Measurements from ENCODE around the gene OSCP1.

- TF ChIP-seq, protein P1, sequence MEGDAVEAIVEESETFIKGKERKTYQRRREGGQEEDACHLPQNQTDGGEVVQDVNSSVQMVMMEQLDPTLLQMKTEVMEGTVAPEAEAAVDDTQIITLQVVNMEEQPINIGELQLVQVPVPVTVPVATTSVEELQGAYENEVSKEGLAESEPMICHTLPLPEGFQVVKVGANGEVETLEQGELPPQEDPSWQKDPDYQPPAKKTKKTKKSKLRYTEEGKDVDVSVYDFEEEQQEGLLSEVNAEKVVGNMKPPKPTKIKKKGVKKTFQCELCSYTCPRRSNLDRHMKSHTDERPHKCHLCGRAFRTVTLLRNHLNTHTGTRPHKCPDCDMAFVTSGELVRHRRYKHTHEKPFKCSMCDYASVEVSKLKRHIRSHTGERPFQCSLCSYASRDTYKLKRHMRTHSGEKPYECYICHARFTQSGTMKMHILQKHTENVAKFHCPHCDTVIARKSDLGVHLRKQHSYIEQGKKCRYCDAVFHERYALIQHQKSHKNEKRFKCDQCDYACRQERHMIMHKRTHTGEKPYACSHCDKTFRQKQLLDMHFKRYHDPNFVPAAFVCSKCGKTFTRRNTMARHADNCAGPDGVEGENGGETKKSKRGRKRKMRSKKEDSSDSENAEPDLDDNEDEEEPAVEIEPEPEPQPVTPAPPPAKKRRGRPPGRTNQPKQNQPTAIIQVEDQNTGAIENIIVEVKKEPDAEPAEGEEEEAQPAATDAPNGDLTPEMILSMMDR (IDR thresholded peaks at IDR 0.05; ENCODE audit: extremely low read depth in 1 of 2, insufficient read depth in 1 of 2, low read depth in 1 of 2, low read length in 2 of 2) = no peak
- TF ChIP-seq MAX (IDR thresholded peaks at IDR 0.05; ENCODE audit: insufficient read depth, insufficient read length) = no peak
- no peak for TF ChIP-seq POLR2A (IDR thresholded peaks at IDR 0.05; ENCODE audit: low read depth, low read length)
- no peak for TF ChIP-seq POLR2AphosphoS5 (IDR thresholded peaks at IDR 0.05; ENCODE audit: insufficient read depth, low read depth, low read length)
- TF ChIP-seq EZH2 (IDR thresholded peaks at IDR 0.05; ENCODE audit: borderline replicate concordance, low read depth, low read length, severe bottlenecking) = no peak
- TF ChIP-seq JUN (IDR thresholded peaks at IDR 0.05; ENCODE audit: borderline replicate concordance, insufficient read depth, insufficient read length, low read depth) = no peak
- no peak for TF ChIP-seq FOS (IDR thresholded peaks at IDR 0.05; ENCODE audit: borderline replicate concordance, insufficient read depth, low read length)
- TF ChIP-seq MYC (IDR thresholded peaks at IDR 0.05; ENCODE audit: low read depth, low read length) = no peak
These were observed 13.4 kb downstream of the OSCP1 start for GRCh38 chr1:36436821-36437220.

Measured in endothelial cell of umbilical vein (primary cell).